SKM-1 treated with dmso at 0.1 percent for 144 hours (cell line): Measurements from ENCODE around the gene CYREN.
"Not testable (repeated sequence)": the region's sequence is repeated elsewhere in the genome, so short reads cannot be mapped to it uniquely, and the experiment has no call there.

Experiments used
- DNase-seq: peaks from one replicate; lab custom pipeline; 2025; ENCODE audit not compliant: unreplicated experiment; lab: John Stamatoyannopoulos, UW

CYREN gene

GRCh38 chr7:135160858-135161653 lies 9.5 kb downstream of the CYREN start:
- peak; percentile 85 for DNase-seq

GRCh38 chr7:135160098-135160857 lies 10.2 kb downstream of the CYREN start:
- DNase-seq = no peak

- DNase-seq = no peak
These were observed 11.0 kb downstream of the CYREN start for GRCh38 chr7:135159359-135160085.

GRCh38 chr7:135158874-135159273 lies 11.6 kb downstream of the CYREN start:
- no peak for DNase-seq

- no peak for DNase-seq
These were observed 12.3 kb downstream of the CYREN start for GRCh38 chr7:135158141-135158655.

- no peak for DNase-seq
These were observed 14.2 kb downstream of the CYREN start for GRCh38 chr7:135156290-135156689.

GRCh38 chr7:135154734-135155133 lies 15.8 kb downstream of the CYREN start:
- DNase-seq = no peak

GRCh38 chr7:135152442-135152841 lies 18.1 kb downstream of the CYREN start:
- no peak for DNase-seq

- DNase-seq = no peak
These were observed 19.0 kb downstream of the CYREN start for GRCh38 chr7:135151533-135151932.

- no peak for DNase-seq
These were observed 19.4 kb downstream of the CYREN start for GRCh38 chr7:135151132-135151531.

- DNase-seq = no peak
These were observed 20.3 kb downstream of the CYREN start for GRCh38 chr7:135150072-135150782.

- DNase-seq = no peak
These were observed 22.4 kb downstream of the CYREN start, which contains the start of gene TMEM140 for GRCh38 chr7:135147899-135148721. TSS of gene TMEM140 (plus strand) at chr7:135148072. CDS start at chr7:135164442, 16,370 bp downstream.

GRCh38 chr7:135147341-135147898 lies 23.1 kb downstream of the CYREN start:
- no peak for DNase-seq

- DNase-seq = no peak
These were observed 26.4 kb downstream of the CYREN start for GRCh38 chr7:135143885-135144668.

GRCh38 chr7:135129579-135129978 lies 40.9 kb downstream of the CYREN start:
- DNase-seq = no peak

GRCh38 chr7:135128931-135129330 lies 41.6 kb downstream of the CYREN start:
- no peak for DNase-seq

- not testable (repeated sequence) for DNase-seq
These were observed 45.9 kb downstream of the CYREN start for GRCh38 chr7:135124631-135125030.

GRCh38 chr7:135121868-135122267 lies 48.6 kb downstream of the CYREN start:
- DNase-seq = no peak

GRCh38 chr7:135117096-135117495 lies 53.4 kb downstream of the CYREN start:
- DNase-seq = no peak
